BE2C (cell line): ENCODE results near the gene CDKN1C.

Experiments
- DNase-seq: peaks from one replicate; pipeline ENCODE4 v3.0.0-alpha.2; 2020
- H3K27me3 ChIP-seq: fragments of 250-450 bp; sonication (Bioruptor Pico); 2 replicates; pipeline ENCODE4 v1.5.1; 2020; ENCODE audit warnings: mild to moderate bottlenecking
- H3K36me3 ChIP-seq: fragments of 250-450 bp; sonication (Bioruptor Pico); 2 replicates; pipeline ENCODE4 v1.5.1; 2020; ENCODE audit warnings: mild to moderate bottlenecking
- H3K4me1 ChIP-seq: fragments of 250-450 bp; sonication (Bioruptor Pico); 2 replicates; pipeline ENCODE4 v1.5.1; 2020
- H3K4me3 ChIP-seq: 2 replicates; pipeline ENCODE4 v1.5.1; 2011; ENCODE audit warnings: low read depth, low read length
- H3K9me3 ChIP-seq: fragments of 250-450 bp; sonication (Bioruptor Pico); 2 replicates; pipeline ENCODE4 v1.5.1; 2020
- TF ChIP-seq, protein P1 (sequence below): IDR thresholded peaks from 2 replicates; pipeline ENCODE4 v1.5.1; 2012; ENCODE audit warnings: mild to moderate bottlenecking, low read depth, low read length

The CDKN1C gene

DNA sequence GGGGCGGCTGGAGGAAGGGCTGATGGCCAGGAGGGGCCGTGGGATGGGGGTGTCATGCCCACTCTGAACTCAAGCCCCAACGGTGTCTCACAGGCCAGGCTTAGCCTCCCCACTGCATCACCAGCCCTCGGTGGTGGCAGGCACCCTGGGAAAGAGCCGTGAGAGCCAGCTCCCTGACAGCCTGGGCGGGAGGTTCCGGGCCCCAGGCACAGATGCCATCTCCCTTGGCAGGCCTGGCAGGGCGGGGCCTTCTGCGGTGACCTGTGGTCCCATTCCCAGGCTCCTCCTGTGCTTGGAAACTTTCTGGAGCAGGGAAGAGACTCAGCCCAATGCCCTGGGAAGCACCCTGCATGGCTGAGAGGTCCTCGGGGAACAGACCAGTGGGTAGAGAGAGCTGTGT lies 38.8 kb upstream of the CDKN1C start:
- H3K36me3 ChIP-seq: no peaks in the 10 kb centered on the region
- peak; percentile 49 for DNase-seq

DNA sequence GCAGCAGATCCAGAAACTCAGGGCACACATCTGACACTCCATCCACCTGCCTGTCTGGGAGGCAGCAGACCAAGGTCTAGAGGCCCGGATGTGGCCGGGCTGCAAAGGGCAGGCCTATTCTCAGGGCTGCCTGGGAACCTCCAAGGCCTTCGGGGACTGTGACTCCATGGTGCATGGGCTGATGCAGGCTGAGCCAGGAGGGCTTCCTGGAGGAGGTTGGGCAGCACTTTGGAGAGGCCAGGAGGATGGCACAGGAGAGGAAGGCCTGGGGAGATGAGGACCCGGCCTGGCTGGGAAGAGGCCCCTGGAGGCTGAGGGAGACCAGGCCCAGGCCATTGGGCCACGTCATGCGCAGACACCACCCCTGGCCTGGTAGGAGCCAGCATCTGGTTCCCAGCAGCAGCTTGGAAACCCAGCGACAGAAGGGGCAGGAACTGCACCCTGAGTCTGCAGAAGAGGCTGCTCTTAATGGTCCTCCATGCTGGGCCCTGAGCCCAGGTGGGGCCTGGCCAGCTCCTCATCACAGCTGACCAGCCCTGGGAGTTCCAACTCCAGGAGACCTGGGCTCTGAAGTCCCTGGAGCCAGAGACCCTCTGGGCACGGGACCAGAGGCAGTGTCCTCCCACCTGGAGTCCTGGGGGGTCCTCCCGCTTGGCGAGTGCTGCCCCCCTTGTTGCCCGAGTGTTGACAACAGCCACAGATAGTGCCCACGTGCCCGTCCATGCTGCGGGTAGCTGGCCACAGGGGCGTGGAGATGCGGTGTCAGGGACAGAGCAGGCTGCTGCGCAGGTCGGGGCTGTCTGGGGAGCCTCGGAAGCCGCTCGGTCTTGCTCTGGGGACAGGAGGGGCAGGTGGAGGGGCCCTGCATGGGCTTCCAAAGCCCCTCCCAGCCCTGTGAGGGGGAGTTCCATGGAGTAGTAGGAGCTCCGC lies 38.1 kb upstream of the CDKN1C start:
- H3K36me3 ChIP-seq: no peaks in the 10 kb centered on the region
- TF ChIP-seq, protein P1, sequence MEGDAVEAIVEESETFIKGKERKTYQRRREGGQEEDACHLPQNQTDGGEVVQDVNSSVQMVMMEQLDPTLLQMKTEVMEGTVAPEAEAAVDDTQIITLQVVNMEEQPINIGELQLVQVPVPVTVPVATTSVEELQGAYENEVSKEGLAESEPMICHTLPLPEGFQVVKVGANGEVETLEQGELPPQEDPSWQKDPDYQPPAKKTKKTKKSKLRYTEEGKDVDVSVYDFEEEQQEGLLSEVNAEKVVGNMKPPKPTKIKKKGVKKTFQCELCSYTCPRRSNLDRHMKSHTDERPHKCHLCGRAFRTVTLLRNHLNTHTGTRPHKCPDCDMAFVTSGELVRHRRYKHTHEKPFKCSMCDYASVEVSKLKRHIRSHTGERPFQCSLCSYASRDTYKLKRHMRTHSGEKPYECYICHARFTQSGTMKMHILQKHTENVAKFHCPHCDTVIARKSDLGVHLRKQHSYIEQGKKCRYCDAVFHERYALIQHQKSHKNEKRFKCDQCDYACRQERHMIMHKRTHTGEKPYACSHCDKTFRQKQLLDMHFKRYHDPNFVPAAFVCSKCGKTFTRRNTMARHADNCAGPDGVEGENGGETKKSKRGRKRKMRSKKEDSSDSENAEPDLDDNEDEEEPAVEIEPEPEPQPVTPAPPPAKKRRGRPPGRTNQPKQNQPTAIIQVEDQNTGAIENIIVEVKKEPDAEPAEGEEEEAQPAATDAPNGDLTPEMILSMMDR: no peak
- H3K4me3 ChIP-seq: no peak overlapping the region
- H3K4me1 ChIP-seq: peaks cover 2% of the 10 kb centered on the region; the same call in 1 of the 2 replicates
- H3K9me3 ChIP-seq: no peaks in the 10 kb centered on the region
- DNase-seq: peak; percentile 36
- peaks cover 12% of the 10 kb centered on the region for H3K27me3 ChIP-seq

More for the DNA sequence above, 38.8 kb upstream of the CDKN1C start:
- Histone ChIP-seq H3K4me1 (peaks cover 2% of the 10 kb centered on the region; the same call in 1 of the 2 replicates), H3K9me3 (no peaks in the 10 kb centered on the region), H3K27me3 (peaks cover 17% of the 10 kb centered on the region), H3K4me3 (no peak overlapping the region)
- TF ChIP-seq, protein P1: no peak

DNA sequence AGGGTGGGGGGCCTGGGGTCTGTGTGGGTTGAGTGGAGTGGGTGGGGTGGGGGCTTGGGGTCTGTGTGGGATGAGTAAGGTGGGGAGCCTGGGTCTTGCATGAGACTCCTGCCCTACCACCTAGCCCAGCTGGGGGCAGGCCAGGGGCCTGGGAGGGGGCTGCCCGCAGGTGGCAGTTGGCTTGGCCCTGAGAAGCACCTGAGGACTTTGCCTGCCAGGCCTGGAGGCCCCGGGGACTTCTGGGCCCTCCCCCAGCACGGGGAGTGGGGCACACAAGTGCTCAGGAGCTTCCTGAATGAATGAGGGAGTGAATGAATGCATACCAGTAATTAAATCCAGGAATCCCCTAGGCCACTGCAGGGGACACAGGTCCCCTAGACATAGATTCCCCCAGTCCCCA lies 37.1 kb upstream of the CDKN1C start:
- Histone ChIP-seq H3K27me3 (peaks cover 1% of the 10 kb centered on the region), H3K4me1 (peaks cover 2% of the 10 kb centered on the region; the same call in 1 of the 2 replicates), H3K36me3 (no peaks in the 10 kb centered on the region), H3K4me3 (no peak overlapping the region), H3K9me3 (no peaks in the 10 kb centered on the region)
- no peak for DNase-seq
- TF ChIP-seq, protein P1: no peak

DNA sequence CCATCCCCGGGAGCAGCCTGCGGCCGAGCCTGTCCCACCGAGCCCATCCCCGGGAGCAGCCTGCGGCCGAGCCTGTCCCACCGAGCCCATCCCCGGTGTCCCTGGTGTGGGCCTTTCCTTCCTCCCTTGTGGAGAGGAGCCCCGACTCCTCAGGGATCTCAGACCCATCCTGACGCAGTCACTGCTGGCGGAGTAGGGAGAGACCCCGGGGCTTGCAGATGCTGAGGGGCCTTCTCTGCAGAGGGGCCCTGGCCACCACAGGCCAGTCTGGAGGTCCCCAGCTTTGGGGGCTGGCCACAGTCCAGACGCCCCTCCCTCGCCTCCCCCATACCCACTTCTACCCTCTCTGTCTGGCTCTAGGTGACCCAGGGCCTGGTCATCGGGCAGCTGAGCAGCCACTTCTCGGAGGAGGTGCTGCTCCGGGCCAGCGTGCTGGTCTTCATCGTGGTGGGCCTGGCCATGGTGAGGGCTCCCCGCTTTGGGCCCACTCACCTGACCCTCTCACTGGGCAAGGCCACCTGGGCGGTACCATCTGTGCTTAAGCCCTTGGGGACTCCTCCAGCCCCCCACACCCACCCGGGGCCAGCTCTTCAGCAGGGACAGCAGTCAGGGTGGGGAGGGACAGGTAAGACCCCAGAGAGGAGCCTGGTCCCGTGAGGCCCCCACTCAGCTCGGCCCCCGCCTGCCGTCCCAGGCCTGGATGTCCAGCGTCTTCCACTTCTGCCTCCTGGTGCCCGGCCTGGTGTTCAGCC lies 36.3 kb upstream of the CDKN1C start:
- DNase-seq: no peak
- Histone ChIP-seq H3K9me3 (no peaks in the 10 kb centered on the region), H3K36me3 (no peaks in the 10 kb centered on the region), H3K4me1 (peaks cover 2% of the 10 kb centered on the region; the same call in 1 of the 2 replicates), H3K27me3 (no peaks in the 10 kb centered on the region), H3K4me3 (no peak overlapping the region)
- TF ChIP-seq, protein P1: no peak

DNA sequence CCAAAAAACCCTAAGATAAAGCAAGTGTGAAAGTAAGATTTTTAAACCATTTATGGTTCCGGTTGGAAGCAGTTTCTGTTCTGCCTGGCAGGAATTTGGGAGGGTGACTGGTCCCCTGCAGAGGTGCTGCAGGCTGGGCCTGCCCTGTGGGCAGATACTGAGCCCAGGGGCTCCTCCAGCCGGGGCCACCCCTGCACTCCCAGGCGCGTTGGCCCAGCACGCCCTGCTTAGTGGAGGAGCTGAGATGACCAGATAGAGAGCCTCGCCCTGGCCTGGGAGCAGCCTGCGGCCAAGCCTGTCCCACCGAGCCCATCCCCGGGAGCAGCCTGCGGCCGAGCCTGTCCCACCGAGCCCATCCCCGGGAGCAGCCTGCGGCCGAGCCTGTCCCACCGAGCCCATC lies 35.7 kb upstream of the CDKN1C start:
- Histone ChIP-seq H3K27me3 (no peaks in the 10 kb centered on the region), H3K4me1 (peaks cover 2% of the 10 kb centered on the region; the same call in 1 of the 2 replicates), H3K36me3 (no peaks in the 10 kb centered on the region), H3K4me3 (no peak overlapping the region), H3K9me3 (no peaks in the 10 kb centered on the region)
- no peak for DNase-seq
- TF ChIP-seq, protein P1: no peak
